ENCODE data around the gene GATC.
A peak's percentile ranks its signal among the peaks of the same experiment; 100 is the strongest.
"Not testable (repeated sequence)": the region's sequence is repeated elsewhere in the genome, so short reads cannot be mapped to it uniquely, and the experiment has no call there.

The GATC gene

DNA sequence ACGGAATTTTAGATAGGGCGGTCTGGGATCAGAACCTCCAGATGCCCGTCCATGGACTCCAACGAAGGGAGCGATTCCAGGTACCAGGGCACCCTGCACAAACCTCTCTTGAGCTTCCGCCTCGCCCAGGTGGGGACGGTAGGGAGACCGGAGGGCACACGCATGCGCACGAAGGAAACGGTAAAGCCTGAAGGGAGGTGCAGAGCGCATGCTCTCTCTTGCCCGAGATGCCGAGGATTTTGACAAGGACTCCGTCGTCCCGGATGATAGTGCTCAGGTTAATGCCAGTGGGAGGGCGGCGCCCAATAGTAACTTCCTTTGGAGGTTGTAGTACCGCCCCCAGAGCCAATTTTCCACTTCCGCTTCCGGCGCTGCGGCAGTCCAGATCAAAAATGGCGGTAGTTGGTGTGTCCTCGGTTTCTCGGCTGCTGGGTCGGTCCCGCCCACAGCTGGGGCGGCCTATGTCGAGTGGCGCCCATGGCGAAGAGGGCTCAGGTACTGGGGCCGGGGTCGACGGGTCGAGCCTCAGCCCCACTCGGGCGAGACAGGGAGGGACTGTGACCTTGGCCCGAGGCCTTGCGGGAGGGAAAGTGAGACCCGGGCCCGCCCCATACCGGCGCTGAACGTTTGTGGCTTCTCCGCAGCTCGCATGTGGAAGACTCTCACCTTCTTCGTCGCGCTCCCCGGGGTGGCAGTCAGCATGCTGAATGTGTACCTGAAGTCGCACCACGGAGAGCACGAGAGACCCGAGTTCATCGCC lies 8.3 kb upstream of the GATC start, which contains the start of gene COX6A1:
Gene COX6A1 (plus strand): TSS at position 379 of the 760 bp plus-strand sequence. CDS start 14 bp downstream, at position 393.
- DNase-seq = peak; percentile 98

DNA sequence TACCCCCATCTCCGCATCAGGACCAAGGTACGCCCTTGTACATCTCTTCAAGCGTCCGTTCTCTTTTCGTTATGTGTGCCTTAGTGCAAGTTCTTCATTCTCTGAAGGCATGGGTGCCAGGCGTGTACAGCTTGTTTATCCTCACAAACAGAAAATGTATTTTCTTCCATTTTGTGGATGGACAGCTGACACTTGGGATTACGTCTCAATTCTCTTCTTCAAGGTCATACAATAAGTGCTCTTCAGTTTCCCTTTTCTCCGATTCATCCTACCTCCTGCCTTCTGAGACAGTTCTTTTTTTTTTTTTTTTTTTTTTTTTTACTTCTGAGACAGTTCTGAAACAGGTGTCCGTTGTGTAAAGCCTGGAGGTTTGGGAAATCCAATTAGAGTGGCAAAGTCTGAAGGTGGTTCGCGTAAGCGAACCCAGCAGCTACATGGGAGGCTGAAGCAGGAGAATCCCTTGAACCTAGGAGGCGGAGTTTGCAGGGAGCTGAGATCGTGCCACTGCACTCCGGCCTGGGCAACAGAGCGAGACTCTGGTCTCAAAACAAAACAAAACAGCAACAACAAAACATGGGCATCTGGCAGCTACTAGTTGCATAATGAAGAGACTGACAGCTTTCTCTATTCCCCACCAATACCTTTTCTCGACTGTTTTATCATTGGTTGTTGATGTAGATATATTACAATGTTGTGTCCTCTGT lies 7.6 kb upstream of the GATC start:
- DNase-seq = no peak

DNA sequence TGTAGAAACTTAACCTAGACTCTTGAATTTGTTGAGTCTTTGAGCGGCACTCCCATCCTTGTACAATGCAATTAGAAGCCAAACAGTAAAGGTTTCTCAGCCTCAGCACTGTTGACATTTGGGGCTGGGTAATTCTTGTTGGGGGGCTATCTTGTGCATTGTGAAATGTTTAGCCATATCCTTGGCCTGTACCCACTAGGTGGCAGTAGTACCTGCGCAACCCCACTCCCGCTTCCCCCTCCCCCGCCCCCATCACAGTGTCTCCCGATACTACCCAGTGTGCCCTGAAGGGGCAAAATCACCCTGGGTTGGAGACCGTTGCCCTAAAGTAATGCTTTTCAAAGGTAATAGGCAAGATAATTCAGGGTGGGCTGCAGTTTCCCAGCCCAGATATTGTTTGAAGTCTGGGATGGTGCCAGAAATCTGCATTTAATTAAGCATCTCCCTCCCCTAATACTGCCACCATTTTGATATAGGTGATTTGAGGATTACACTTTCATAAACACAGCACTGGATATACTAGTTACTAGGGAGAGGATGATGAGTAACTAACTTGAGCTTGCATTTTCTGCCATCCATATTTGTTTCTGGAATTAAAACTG lies 6.5 kb upstream of the GATC start:
- DNase-seq = no peak

DNA sequence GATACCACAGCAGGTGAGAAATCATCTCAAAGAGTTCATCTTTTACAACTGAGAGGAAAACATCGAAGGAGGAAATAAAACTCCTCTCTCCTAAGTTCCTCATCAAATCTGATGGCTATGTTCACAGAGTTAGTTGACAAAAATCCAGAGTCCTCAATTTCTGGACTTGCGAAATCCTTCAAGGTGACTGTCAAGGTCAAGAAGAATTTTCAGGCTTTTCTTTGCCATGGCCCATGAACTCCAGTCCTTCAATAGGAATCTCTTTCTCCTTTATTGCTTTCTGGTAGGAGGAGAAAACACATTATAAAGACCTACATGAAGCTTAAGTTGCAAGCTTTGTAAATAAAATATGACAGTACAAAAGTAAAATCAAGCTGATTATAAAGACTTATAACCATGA lies 1.6 kb upstream of the GATC start:
- no peak for DNase-seq

DNA sequence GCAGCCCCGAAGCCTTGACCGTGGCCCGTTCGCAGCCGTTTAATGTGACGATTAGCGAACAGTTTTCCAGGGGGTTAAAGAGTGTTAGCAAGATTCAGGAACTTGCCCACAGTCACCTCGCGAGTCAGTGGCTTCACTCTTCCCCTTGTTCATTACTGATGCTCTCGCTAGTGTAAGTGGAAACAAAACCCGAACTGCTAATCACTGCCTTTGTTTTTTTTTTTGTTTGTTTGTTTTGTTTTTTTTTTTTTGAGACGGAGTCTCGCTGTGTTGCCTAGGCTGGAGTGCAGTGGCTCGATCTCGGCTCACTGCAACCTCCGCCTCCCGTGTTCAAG lies 567 bp downstream of the GATC start:
- DNase-seq = not testable (repeated sequence)

DNA sequence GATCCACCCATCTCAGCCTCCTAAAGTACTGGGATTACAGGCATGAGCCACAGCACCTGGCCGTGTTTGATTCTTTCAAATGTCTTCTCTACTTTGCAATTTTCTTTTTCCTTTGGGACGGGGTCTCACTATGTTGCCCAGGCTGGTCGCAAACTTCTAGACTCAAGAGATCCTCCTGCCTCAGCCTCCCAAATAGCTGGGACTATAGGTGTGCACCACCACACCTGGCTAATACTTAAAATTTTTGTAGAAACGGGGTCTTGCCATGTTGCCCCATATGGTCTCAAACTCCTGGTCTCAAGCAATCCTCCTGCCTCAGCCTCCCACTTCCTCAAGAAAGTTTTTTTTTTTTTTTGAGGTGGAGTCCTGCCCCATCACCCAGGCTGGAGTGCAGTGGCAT lies 1.7 kb downstream of the GATC start:
- no peak for DNase-seq

DNA sequence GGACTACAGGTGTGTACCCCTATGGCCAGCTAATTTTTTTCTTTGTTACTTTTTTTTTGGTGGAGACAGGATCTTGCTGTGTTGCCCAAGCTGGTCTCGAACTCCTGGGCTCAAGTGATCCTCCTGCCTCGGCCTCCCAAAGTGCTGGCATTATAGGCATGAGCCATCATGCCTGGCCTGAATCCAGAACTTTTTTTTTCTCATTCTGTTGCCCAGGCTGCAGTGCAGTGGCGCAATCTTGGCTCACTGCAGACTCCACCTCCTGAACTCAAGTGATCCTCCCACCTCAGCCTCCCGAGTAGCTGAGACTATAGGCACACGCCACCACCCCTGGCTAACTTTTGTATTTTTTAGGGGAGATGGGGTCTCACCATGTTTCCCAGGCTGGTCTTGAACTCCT lies 6.3 kb downstream of the GATC start:
- not testable (repeated sequence) for DNase-seq

DNA sequence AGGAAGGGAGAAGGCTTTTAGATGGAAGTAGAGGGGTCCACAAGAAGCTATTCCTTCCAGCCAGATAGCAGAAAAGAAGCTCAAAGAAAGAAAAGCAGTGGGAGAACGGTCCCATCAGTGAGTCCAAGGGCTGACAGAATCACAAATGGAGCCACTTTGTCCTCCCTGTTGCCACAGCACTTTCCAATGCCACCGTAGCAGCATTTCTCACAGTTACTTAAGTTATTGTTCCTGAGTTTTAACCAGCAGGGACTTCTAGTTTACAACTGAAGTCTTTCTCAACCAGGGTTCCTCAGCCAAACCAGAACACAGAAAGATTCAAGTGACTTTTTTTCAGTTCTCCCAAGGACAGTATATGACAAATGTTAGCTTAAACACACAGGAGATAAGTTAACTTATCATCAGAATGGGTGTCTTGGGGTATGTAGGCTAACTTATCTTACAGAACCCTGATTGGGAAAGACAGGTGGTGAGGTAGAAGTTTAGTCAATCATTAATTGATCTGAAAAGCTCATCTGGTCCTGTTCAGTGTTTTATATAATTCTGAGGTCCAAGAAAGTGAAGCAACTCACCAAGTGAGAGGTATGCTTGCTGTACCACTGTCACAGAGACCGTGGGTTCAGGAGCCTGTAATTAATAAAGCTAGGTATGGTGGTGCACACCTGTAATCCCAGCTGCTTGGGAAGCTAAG lies 7.0 kb downstream of the GATC start:
- no peak for DNase-seq

DNA sequence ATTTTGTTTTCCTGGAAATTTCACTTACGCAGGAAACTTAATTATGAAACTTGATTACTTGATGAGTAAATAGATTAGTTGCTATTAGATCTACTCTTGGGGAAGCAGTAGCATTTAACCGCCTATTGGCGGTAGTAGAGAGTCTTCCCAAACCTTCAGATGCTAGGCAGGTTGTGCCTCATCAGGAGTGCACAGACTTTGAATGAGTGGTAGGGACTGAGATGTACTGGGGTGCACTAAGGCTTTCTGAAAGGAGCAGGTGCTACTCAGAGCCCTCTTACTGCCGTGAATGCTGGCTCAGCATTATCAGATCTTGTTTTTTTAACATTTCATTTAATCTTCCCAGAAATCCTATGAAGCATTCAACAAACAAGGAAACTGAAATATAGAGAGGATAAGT lies 7.7 kb downstream of the GATC start:
- no peak for DNase-seq

DNA sequence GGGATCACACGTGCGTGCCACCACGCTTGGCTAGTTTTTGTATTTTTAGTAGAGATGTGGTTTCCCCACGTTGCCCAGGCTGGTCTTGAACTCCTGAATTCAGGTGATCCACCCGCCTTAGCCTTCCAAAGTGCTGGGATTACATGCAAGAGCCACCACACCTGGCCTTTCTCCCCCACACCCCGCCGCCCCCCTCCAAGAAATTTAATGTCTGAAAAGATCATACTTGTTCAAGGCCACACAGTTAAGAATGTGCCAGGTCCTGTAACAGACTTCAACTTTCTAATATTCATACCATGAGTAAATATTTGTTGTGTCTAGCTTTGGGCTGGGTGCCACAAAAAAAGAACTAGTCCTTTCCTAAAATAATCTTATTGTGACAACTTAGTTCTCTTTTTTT lies 9.1 kb downstream of the GATC start:
- no peak for DNase-seq

DNA sequence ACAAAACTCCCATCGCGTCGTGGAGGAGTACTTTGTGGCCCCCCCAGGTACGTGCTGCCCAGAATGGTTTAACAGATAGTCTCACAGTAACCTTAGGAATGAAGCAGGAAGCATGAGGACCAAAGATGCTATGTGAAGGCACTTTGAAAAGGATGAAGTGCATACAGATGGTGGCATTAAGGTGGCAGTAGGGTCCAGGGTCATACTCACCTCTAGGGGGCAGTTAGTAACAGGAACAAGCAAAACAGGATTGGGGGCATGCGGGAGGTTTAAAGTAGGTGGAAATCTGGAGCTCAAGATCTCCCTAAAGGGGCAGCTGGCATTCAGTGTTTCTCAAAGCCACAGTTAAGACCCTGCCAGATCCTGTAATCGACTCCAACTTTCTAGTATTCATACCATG lies 10.9 kb downstream of the GATC start:
- DNase-seq = no peak

DNA sequence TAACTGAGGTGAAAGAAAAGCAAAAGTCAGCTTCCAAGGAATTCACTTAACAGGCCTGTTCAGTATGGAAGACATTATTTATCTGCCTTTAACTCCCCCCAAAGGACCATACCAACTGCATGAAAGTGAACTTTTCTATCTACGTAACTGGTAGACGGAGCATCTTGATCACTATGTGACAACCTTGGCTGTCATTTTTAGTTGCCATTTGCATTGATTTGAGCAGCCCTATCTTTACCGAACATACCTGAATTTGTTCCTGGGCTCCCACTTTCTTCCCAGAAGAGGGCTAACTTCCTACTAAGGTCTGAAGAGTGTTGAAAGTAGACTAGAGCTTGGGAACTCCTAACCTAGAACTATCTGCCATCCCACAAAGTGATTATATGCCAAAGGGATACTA lies 13.9 kb downstream of the GATC start:
- DNase-seq = no peak

DNA sequence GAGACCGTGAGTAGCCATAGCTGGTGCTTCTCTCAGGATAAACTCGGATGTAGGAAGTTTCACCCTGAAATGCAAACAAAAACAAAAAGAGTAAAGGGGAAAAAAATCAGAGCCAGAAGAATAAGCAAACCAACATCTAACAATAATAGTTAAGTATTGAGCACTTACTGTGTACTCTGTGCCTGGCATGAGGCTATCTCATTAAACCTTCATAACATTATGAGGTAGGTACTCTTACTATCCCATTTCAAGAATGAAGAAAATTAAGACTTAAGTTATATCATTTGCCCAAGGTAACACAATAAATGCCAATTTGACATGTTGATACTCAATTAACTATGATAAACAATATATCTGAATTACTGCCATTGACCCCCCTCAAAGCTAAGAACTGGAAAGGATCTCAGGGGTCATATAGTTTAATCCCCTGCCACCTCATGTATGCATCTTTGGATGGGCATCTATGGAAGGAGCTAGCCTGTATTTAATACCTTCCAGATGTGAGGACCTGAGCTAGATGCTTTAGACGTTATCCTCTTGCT lies 15.9 kb downstream of the GATC start:
- no peak for DNase-seq

DNA sequence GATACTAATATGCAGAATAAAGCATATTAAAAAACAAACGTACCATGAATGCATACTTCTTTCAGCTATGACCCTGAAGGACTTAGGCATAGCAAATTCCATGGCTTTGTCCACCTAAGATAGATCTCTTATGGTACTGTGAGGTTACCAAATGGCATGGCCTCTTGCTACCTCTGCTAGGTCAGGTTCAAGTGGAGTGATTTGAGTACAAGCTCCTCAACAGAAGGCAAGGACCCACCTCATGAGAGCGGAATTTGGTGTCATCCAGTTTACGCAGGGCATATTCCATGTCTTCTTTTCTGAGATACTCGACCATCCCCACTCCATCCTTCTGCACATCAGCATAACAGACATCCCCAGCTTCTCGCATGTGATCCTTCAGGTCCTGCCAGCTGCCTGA lies 17.5 kb downstream of the GATC start:
- no peak for DNase-seq

DNA sequence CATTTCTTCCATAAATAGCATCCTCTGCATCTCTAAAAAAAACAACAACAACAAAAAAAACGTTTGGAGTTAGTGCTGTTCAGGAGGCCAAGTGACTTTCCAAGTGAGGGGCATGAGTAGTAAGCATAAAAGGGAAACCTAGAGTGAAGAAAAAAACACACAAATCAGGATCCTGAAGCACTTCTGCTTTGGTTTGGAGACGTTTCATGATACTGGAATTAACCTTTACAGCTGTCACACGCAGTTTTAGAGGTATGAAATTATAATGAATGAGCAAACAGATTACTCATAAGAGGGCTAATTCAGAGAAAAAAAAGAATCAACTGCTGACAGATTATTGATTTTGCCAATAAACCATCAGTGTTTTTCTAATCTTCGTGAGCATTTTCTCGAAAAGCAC lies 19.5 kb downstream of the GATC start:
- no peak for DNase-seq

DNA sequence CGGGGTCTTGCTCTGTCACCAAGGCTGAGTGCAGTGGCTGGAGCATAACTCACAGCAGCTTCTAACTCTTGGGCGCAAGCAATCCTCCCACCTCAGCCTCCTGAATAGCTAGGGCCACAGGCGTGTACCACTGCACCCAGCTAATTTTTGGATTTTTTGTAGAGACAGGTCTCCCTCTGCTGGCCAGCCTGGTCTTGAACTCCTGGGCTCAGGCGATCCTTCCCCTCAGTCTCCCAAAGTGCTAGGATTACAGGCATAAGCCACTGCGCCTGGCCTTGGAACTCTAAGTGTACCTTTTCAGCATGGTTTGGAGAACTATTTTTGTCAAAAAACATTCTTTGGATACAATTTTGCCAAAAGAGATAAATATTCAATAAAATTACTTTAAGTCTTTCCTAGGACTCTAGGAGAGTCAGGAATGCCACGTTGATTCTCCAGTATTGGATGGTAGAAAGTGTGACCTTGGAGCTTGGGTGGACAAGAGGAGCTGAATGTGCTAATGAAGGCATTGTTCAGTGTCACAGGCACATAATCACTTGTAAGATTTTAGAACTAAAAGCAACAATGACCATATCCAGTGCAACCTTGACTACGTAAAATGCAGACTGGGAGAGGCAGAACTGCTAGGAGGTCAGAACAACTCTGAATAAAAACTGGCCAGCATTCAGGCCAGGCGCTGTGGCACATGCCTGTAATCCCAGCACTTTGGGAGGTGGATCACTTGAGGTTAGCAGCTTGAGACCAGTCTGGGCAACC lies 20.5 kb downstream of the GATC start:
- no peak for DNase-seq

DNA sequence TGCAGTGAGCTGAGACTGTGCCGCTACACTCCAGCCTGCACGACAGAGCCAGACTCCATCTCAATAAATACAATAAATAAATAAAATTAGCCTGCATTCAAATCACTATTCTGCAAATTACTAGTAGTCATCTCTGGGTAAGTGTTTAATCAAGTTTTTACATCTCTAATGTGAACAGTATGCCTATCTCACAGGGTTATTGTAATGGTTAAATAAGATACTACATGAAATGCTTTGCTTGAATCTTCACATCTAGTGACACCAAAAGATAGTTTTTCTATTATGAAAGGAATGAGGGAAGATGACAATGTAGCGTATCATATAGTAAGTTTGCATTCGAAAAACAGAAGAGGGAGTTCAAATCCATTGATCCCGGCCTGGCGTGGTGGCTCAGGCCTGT lies 21.2 kb downstream of the GATC start:
- no peak for DNase-seq

DNA sequence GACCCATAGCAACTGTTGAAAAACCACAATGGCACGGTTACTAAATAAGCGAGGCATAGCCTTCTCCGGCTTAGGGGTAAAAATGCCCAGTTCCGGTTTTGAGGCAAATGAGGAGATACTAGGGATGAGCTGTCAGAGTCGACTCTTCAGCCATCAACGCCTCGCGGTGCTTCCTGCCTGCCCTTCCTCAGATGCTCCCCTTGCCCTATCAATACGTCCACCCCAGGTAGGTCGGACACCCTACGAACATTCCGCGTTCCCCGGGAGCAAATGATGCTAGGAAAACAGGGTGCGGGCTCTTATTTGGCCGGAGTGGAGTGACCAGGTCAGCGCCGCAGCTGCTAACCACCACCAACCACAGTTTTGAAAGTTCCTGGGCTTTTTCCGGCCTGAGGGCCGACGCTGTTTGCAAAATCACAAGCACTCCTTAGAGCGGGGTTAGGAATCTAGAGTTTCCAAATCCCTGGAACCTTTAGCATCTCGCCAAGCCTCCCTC lies 22.1 kb downstream of the GATC start:
- no peak for DNase-seq

DNA sequence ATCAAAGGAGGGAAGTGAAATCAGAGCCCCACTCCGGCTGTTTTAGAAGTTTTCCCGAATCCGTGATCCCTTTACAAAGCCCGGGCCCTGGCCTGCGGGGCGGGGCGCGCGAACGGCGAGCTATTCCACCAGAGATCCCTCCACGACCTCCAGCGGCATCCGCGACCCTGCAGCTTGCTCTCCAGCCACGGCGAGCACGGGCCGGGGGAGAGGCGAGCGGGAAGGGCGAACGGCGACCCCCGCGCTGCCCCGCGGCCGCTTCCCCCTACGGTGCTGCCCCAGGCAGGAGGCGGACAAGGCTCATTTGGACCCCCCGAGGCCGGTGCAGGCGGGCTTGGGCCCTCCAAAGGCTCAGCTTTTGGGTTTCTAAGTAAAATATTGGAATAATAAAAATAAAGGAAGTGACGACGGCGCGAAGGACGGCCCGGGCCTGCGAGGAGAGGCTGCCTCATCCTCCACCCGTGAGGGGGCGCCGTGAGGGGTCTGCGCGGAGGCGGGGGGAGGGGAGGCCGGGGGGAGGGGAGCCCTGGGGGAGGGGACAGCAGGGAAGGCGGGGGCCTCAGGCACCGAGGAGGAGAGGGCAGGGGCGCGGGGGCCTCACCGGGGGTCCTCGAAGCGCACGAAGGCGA lies 22.7 kb downstream of the GATC start:
- no peak for DNase-seq

DNA sequence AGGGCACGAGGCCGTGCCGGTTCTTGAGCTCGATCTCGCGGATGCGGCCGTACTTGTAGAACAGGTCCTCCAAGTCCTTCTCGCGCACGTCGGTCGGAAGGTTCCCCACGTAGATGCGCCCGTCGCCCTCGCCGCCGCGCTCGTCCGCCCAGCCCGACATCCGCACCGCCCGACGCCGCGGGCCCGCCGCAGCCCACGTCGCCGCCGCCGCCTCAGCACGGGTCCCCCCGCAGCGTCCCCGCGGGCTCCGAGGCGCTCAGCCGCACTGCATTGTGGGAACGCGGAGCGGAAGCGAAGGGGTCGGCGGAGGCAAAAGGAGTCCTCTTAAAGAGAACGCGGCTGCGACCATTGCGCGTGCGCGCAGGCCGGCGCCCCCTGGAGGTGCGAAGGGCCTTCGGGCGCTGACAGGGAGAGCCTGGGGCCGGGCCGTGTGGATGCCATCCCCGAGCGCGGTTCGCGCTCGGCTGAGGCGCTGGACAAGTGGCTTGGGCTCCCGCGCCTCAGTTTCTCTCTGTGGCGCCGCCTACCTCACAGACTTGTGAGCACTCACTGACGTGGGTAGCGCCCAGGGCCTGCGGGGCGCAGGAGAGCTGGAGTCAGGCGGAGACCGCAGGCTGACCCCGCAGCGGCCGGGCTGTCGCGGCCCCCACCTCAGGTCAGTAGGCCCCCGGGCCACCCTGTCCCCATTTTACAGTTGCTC lies 23.4 kb downstream of the GATC start, which contains the start of gene SRSF9:
Gene SRSF9 (minus strand): TSS at position 299 of the 700 bp plus-strand sequence. CDS start 139 bp downstream, at position 160.
- peak; percentile 85 for DNase-seq

DNA sequence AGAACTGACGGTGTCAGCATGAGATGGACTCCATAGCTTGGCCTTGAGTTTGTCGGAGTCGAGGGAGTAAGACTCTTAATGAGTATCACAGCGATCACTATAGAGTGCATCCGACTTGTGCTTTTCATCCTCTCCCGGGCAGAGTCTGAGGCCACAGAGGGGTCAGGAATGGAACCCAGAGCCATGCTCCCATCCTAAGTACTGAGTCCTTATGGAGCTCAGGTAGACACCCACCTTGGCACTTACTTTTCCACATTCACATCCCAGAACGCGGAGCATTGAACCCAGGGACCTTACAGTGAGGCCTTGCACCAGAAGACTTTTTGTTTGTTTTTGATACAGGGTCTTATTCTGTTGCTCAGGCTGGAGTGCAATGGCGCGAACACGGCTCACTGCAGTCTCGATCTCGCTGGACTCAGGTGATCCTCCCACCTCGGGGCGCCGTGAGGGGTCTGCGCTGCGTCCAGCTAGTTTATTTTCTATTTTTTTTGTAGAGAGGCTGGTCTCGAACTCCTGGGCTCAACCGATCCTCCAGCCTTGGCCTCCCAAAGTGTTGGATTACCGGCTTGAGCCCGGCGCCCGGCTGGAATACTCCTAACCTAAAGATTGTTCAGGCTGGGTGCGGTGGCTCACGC lies 24.0 kb downstream of the GATC start:
- DNase-seq = no peak
